ENCODE data around the gene SPTBN1.

SPTBN1 gene

GRCh38 chr2:54669677-54670484 is 213.8 kb downstream of the SPTBN1 start:
- H3K4me3 ChIP-seq (ENCODE audit: control insufficient read depth, low read depth, low read length) = no peak overlapping the region
- peak; percentile 82 for DNase-seq (ENCODE audit: low read depth)
- no peak for TF ChIP-seq CTCF (conservative IDR thresholded peaks at IDR 0.05; ENCODE audit: control insufficient read depth, insufficient read depth, low read depth, low read length)

- DNase-seq (ENCODE audit: low read depth) = no peak
- H3K4me3 ChIP-seq (ENCODE audit: control insufficient read depth, low read depth, low read length) = no peak overlapping the region
- TF ChIP-seq CTCF (conservative IDR thresholded peaks at IDR 0.05; ENCODE audit: control insufficient read depth, insufficient read depth, low read depth, low read length) = no peak
Observed at GRCh38 chr2:54670485-54671009, 214.4 kb downstream of the SPTBN1 start.

GRCh38 chr2:54671010-54671409 is 214.9 kb downstream of the SPTBN1 start:
- no peak for TF ChIP-seq CTCF (conservative IDR thresholded peaks at IDR 0.05; ENCODE audit: control insufficient read depth, insufficient read depth, low read depth, low read length)
- no peak for DNase-seq (ENCODE audit: low read depth)

DNA sequence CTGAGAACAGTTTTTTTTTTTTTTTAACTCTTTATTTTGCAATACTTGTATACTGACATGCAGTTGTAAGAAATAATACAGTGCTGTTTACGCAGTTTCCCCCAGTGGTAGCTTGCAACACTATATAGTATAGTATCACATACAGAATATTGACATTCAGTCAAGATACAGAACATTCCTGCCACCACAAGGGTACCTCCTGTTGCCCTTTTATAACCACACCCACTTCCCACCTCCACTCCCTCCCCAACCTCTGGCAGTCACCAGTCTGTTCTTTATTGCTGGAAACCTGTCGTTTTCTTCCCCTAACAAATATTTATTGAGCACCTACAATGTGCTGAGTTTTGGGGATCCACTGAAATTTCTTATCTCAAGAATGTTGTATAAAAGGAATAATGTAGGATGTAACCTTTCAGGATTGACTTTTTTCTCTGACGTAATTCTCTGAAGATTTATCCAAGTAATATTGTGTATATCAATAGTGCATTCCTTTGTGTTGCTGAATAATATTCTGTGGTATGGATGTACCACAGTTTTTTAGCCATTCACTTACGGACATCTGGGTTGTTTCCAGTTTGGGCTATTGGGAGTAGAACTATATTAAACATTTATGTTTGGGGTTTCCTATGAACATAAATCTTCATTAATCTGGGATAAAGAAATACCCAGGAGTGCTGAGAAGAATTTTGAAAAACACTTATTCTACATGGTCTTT is 215.9 kb downstream of the SPTBN1 start:
- no peak for TF ChIP-seq CTCF (conservative IDR thresholded peaks at IDR 0.05; ENCODE audit: control insufficient read depth, insufficient read depth, low read depth, low read length)
- no peak overlapping the region for H3K4me3 ChIP-seq (ENCODE audit: control insufficient read depth, low read depth, low read length)
- peak; percentile 33 for DNase-seq (ENCODE audit: low read depth)

More at GRCh38 chr2:54671010-54671409, 214.9 kb downstream of the SPTBN1 start:
- H3K4me3 ChIP-seq (ENCODE audit: control insufficient read depth, low read depth, low read length) = no peak overlapping the region

GRCh38 chr2:54672590-54673456 is 216.7 kb downstream of the SPTBN1 start:
- peak; percentile 35 for DNase-seq (ENCODE audit: low read depth)
- TF ChIP-seq CTCF (conservative IDR thresholded peaks at IDR 0.05; ENCODE audit: control insufficient read depth, insufficient read depth, low read depth, low read length) = no peak
- no peak overlapping the region for H3K4me3 ChIP-seq (ENCODE audit: control insufficient read depth, low read depth, low read length)

DNA sequence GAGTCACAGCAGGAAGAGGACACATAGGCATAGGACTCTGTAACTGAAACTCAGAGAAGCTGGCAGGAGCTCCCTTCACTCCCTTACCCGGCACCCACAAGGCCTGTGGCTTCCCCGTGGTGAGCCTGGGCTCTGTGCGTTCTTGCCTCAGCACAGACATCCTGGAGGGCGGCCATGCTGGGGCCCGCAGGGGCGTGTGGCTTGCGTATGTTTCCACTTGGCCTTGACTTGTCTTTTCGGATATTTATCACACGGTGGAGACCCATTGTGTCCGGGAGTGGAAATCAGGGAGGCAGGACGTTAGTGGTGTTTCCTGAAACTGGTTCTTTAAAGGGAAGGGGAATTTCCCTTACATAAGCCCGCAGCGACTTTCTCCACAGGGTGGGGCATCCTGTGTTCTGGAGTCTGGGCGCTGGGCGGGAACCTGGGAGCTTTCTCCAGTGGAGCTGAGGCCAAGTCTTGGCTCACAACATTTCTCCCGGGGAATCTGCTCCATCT is 217.4 kb downstream of the SPTBN1 start:
- no peak for TF ChIP-seq CTCF (conservative IDR thresholded peaks at IDR 0.05; ENCODE audit: control insufficient read depth, insufficient read depth, low read depth, low read length)
- DNase-seq (ENCODE audit: low read depth) = peak; percentile 72
- H3K4me3 ChIP-seq (ENCODE audit: control insufficient read depth, low read depth, low read length) = no peak overlapping the region
